SK-N-SH (cell line): ENCODE measurements around the gene FRMD3. TPM values are rescaled to one million over a fixed set of nuclear protein-coding genes. Genes with fewer than 3 reads are reported as not detected.

Source experiments
- CTCF ChIA-PET: fragments of 300-600, 350-600 bp; formaldehyde crosslinking; extraction: SDS; loops from one replicate; lab custom pipeline; 2021; lab: Yijun Ruan, JAX
- POLR2A ChIA-PET: fragments of 350-600 bp; sonication (Branson Sonifier 250); formaldehyde crosslinking; extraction: SDS; loops from one replicate; lab custom pipeline; 2020; ENCODE audit warnings: antibody characterized with exemption, inconsistent platforms; lab: Yijun Ruan, JAX
- DNase-seq: peaks from one replicate; pipeline ENCODE4 v3.0.0; 2012
- H2AFZ ChIP-seq: fragments of 200-600 bp; sonication (generic); 2 replicates; pipeline ENCODE4 v1.8.1; 2016; ENCODE audit warnings: antibody characterized with exemption, mild to moderate bottlenecking, low read depth
- H3F3A ChIP-seq: fragments of 200-600 bp; sonication (generic); replicated peaks from 2 replicates; pipeline ENCODE3; 2016; ENCODE audit warnings: antibody characterized with exemption, mild to moderate bottlenecking; ENCODE audit not compliant: insufficient read depth
- H3K27ac ChIP-seq, 2 experiments: fragments of 200-500 bp in 1 of 2; fragments of 200-600 bp in 1 of 2; sonication (Bioruptor generic) in 1 of 2; sonication (generic), shearing (Covaris generic) in 1 of 2; 2 replicates each; pipeline versions ENCODE4 v1.5.1 to v1.6.1; 2014 to 2016; ENCODE audit warnings: low read depth in 2 of 2, inconsistent platforms in 1 of 2, low read length in 1 of 2, mild to moderate bottlenecking in 1 of 2, mixed read lengths in 1 of 2
- H3K27me3 ChIP-seq: fragments of 200-600 bp; sonication (generic), shearing (Covaris generic); 2 replicates; pipeline ENCODE4 v1.6.1; 2016; ENCODE audit warnings: mixed run types; ENCODE audit not compliant: insufficient read depth
- H3K36me3 ChIP-seq, 2 experiments: fragments of 200-500 bp in 1 of 2; fragments of 200-600 bp in 1 of 2; sonication (Bioruptor generic) in 1 of 2; sonication (generic) in 1 of 2; replicated peaks in 1 of 2; 2 replicates each; pipeline versions ENCODE3 to v1.5.1; 2014 to 2016; ENCODE audit warnings: low read length in 1 of 2, mild to moderate bottlenecking in 1 of 2; ENCODE audit not compliant: insufficient read depth in 2 of 2, control insufficient read depth in 1 of 2
- H3K4me1 ChIP-seq, 2 experiments: fragments of 200-500 bp in 1 of 2; fragments of 200-600 bp in 1 of 2; sonication (Bioruptor generic) in 1 of 2; sonication (generic), shearing (Covaris generic) in 1 of 2; 2 replicates each; pipeline versions ENCODE4 v1.5.1 to v1.6.1; 2014 to 2016; ENCODE audit warnings: low read depth in 1 of 2, low read length in 1 of 2, mixed run types in 1 of 2; ENCODE audit not compliant: insufficient read depth in 2 of 2, control insufficient read depth in 1 of 2
- H3K4me2 ChIP-seq: fragments of 200-600 bp; sonication (generic), shearing (Covaris generic); 2 replicates; pipeline ENCODE4 v1.6.1; 2017; ENCODE audit warnings: mixed run types
- H3K4me3 ChIP-seq, 2 experiments: fragments of 200-500 bp in 1 of 2; fragments of 200-600 bp in 1 of 2; sonication (Bioruptor generic) in 1 of 2; sonication (generic), shearing (Covaris generic) in 1 of 2; 2 replicates each; pipeline versions ENCODE4 v1.5.1 to v1.8.1; 2014 to 2016; ENCODE audit warnings: low read depth in 2 of 2, inconsistent platforms in 1 of 2, low read length in 1 of 2, mild to moderate bottlenecking in 1 of 2, mixed read lengths in 1 of 2, moderate library complexity in 1 of 2
- H3K79me2 ChIP-seq: fragments of 200-600 bp; sonication (generic); 2 replicates; pipeline ENCODE4 v1.8.1; 2017; ENCODE audit warnings: mild to moderate bottlenecking; ENCODE audit not compliant: insufficient read depth
- H3K9ac ChIP-seq: fragments of 200-600 bp; sonication (generic); 2 replicates; pipeline ENCODE4 v1.6.1; 2017; ENCODE audit warnings: mixed run types
- H3K9me2 ChIP-seq: fragments of 200-600 bp; sonication (generic); 2 replicates; pipeline ENCODE4 v1.6.1; 2017; ENCODE audit warnings: mixed run types
- H3K9me3 ChIP-seq: fragments of 200-600 bp; sonication (generic); 2 replicates; pipeline ENCODE4 v1.6.1; 2017; ENCODE audit warnings: mixed run types, mild to moderate bottlenecking, moderate library complexity
- H4K20me1 ChIP-seq: fragments of 200-600 bp; sonication (generic); 2 replicates; pipeline ENCODE4 v1.6.1; 2017; ENCODE audit warnings: mild to moderate bottlenecking, mixed run types; ENCODE audit not compliant: insufficient read depth
- CHD2 ChIP-seq: fragments of 150-350 bp; IDR thresholded peaks from 2 replicates; pipeline ENCODE4 v1.6.1; 2018; ENCODE audit warnings: low read length; ENCODE audit not compliant: partially characterized antibody
- CTCF ChIP-seq: fragments of 200-600 bp; sonication (generic); IDR thresholded peaks from 2 replicates; pipeline ENCODE4 v1.6.1; 2017; ENCODE audit warnings: antibody characterized with exemption, mild to moderate bottlenecking, moderate library complexity
- ELF1 ChIP-seq: IDR thresholded peaks from 2 replicates; pipeline ENCODE4 v1.4.0; 2012
- FOSL2 ChIP-seq: IDR thresholded peaks from 2 replicates; pipeline ENCODE4 v1.4.0; 2012; ENCODE audit warnings: low read depth, mild to moderate bottlenecking, moderate library complexity, borderline replicate concordance
- FOXM1 ChIP-seq: IDR thresholded peaks from 2 replicates; pipeline ENCODE4 v1.4.0; 2012; ENCODE audit warnings: low read depth, mild to moderate bottlenecking
- GATA2 ChIP-seq: sonication (generic); formaldehyde crosslinking; IDR thresholded peaks from 2 replicates; pipeline ENCODE4 v1.5.0; 2020; ENCODE audit warnings: mild to moderate bottlenecking, missing genetic modification reagents
- JUND ChIP-seq: IDR thresholded peaks from 2 replicates; pipeline ENCODE4 v1.4.0; 2012
- MAX ChIP-seq: IDR thresholded peaks from 2 replicates; pipeline ENCODE4 v1.4.0; 2012; ENCODE audit warnings: low read depth
- MEF2A ChIP-seq: IDR thresholded peaks from 2 replicates; pipeline ENCODE4 v1.4.0; 2012; ENCODE audit warnings: low read depth, borderline replicate concordance
- NFIC ChIP-seq: IDR thresholded peaks from 2 replicates; pipeline ENCODE4 v1.4.0; 2012; ENCODE audit warnings: borderline replicate concordance
- NRF1 ChIP-seq: IDR thresholded peaks from 2 replicates; pipeline ENCODE4 v1.6.1; 2012; ENCODE audit warnings: low read depth, mild to moderate bottlenecking, low read length
- PBX3 ChIP-seq: IDR thresholded peaks from 2 replicates; pipeline ENCODE4; 2012
- POLR2AphosphoS5 ChIP-seq: IDR thresholded peaks from 2 replicates; pipeline ENCODE4 v1.6.1; 2012; ENCODE audit warnings: low read depth, low read length
- RCOR1 ChIP-seq: fragments of 150-350 bp; IDR thresholded peaks from 2 replicates; pipeline ENCODE4 v1.6.1; 2017; ENCODE audit warnings: antibody characterized with exemption, low read length
- RFX5 ChIP-seq: IDR thresholded peaks from 2 replicates; pipeline ENCODE4 v1.6.1; 2012; ENCODE audit warnings: mild to moderate bottlenecking, improper control_type of control experiment, low read length
- SIN3A ChIP-seq: IDR thresholded peaks from 2 replicates; pipeline ENCODE4 v1.6.1; 2012; ENCODE audit warnings: low read depth, mild to moderate bottlenecking, low read length, moderate library complexity, borderline replicate concordance
- SMC3 ChIP-seq: IDR thresholded peaks from 2 replicates; pipeline ENCODE4 v1.6.1; 2012; ENCODE audit warnings: low read depth, low read length, improper control_type of control experiment
- TCF12 ChIP-seq: IDR thresholded peaks from 2 replicates; pipeline ENCODE4 v1.4.0; 2012
- TEAD4 ChIP-seq: IDR thresholded peaks from 2 replicates; pipeline ENCODE4 v1.4.0; 2012; ENCODE audit warnings: mild to moderate bottlenecking, borderline replicate concordance; ENCODE audit not compliant: insufficient read depth
- YY1 ChIP-seq: IDR thresholded peaks from 2 replicates; pipeline ENCODE4 v1.4.0; 2012; ENCODE audit warnings: low read depth, mild to moderate bottlenecking
- WGBS: methylation state at CpG from one replicate; pipeline ENCODE4 v1.1.6; 2017; ENCODE audit warnings: low lambda C conversion rate; 5-methylcytosine and 5-hydroxymethylcytosine counted together
- polyA plus RNA-seq, 3 experiments: library from polyadenylated mRNA; depleted of rRNA; stranded (reverse); fragments of >200 nt; gene quantifications; 2 replicates each; pipeline ENCODE4 v1.2.3, GENCODE V29; 2012
- TF ChIP-seq, protein P1 (sequence below): IDR thresholded peaks from 2 replicates; pipeline ENCODE4 v1.4.0; 2012; ENCODE audit warnings: low read depth, borderline replicate concordance
- TF ChIP-seq, protein P2 (sequence below): IDR thresholded peaks from 2 replicates; pipeline ENCODE4 v1.6.1; 2012; ENCODE audit warnings: mild to moderate bottlenecking, low read depth, low read length, moderate library complexity
- TF ChIP-seq, protein P3 (sequence below): IDR thresholded peaks from 2 replicates; pipeline ENCODE4 v1.4.0; 2012; ENCODE audit warnings: low read depth, borderline replicate concordance

FRMD3 gene
- polyA plus RNA-seq, 1 of the 3 experiments (the other 2 are of a cell fraction), result 0.89 TPM

- no peaks in the 10 kb centered on the region for H3K27me3 ChIP-seq
- H3K9me2 ChIP-seq, result no peaks in the 10 kb centered on the region
- H3K79me2 ChIP-seq, result no peaks in the 10 kb centered on the region
- ChIA-PET CTCF (interaction anchor here (1.1 to 3.0 kb wide), 5 partner anchors 16 to 263 kb away, joined by 3 to 10 read pairs (median 4); no protein-coding TSS in a partner anchor), POLR2A (interaction anchor here (1.0 to 1.8 kb wide), 2 partner anchors 23 to 62 kb away, joined by 4 read pairs; no protein-coding TSS in a partner anchor)
- peaks cover 22% of the 10 kb centered on the region for H3F3A ChIP-seq
- peak overlapping the region; percentile 88 to 96 for H3K27ac ChIP-seq
- no peaks in the 10 kb centered on the region for H3K9me3 ChIP-seq
- DNase-seq, result peak; percentile 43
- 18% methylated on average over 7 of the region's 7 CpGs for WGBS
- H3K4me3 ChIP-seq, result peak overlapping the region; percentile 3 to 32; a peak in 3 of 4 replicates
- peak overlapping the region; percentile 69 for H3K4me2 ChIP-seq
- peaks cover 19 to 22% of the 10 kb centered on the region in 2 experiments for H3K4me1 ChIP-seq
- H2AFZ ChIP-seq, result no peak overlapping the region; the same call in none of the 2 replicates
- peak overlapping the region; percentile 17; the same call in 1 of the 2 replicates for H3K9ac ChIP-seq
- H3K36me3 ChIP-seq, result peaks cover 0 to 3% of the 10 kb centered on the region in 2 experiments
- H4K20me1 ChIP-seq, result no peaks in the 10 kb centered on the region
- no peak for TF ChIP-seq NFIC
- TF ChIP-seq YY1, result no peak
- TF ChIP-seq CHD2, result no peak
- no peak for TF ChIP-seq SIN3A
- TF ChIP-seq, protein P1, sequence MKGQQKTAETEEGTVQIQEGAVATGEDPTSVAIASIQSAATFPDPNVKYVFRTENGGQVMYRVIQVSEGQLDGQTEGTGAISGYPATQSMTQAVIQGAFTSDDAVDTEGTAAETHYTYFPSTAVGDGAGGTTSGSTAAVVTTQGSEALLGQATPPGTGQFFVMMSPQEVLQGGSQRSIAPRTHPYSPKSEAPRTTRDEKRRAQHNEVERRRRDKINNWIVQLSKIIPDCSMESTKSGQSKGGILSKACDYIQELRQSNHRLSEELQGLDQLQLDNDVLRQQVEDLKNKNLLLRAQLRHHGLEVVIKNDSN, result no peak
- TF ChIP-seq POLR2AphosphoS5, result peak; percentile 31; the same call in 1 of the 2 replicates
- no peak for TF ChIP-seq MEF2A
- no peak for TF ChIP-seq MAX
- peak; percentile 66 for TF ChIP-seq TCF12
- peak; percentile 59; the same call in 1 of the 2 replicates for TF ChIP-seq FOSL2
- TF ChIP-seq GATA2 (CRISPR knock-in tag), result no peak
- no peak for TF ChIP-seq RFX5
- no peak; the same call in 1 of the 2 replicates for TF ChIP-seq RCOR1
- 0 out of 2 replicates have a peak, but pooled peaks have one; percentile 32 for TF ChIP-seq JUND
- TF ChIP-seq NRF1, result no peak
- TF ChIP-seq, protein P2, sequence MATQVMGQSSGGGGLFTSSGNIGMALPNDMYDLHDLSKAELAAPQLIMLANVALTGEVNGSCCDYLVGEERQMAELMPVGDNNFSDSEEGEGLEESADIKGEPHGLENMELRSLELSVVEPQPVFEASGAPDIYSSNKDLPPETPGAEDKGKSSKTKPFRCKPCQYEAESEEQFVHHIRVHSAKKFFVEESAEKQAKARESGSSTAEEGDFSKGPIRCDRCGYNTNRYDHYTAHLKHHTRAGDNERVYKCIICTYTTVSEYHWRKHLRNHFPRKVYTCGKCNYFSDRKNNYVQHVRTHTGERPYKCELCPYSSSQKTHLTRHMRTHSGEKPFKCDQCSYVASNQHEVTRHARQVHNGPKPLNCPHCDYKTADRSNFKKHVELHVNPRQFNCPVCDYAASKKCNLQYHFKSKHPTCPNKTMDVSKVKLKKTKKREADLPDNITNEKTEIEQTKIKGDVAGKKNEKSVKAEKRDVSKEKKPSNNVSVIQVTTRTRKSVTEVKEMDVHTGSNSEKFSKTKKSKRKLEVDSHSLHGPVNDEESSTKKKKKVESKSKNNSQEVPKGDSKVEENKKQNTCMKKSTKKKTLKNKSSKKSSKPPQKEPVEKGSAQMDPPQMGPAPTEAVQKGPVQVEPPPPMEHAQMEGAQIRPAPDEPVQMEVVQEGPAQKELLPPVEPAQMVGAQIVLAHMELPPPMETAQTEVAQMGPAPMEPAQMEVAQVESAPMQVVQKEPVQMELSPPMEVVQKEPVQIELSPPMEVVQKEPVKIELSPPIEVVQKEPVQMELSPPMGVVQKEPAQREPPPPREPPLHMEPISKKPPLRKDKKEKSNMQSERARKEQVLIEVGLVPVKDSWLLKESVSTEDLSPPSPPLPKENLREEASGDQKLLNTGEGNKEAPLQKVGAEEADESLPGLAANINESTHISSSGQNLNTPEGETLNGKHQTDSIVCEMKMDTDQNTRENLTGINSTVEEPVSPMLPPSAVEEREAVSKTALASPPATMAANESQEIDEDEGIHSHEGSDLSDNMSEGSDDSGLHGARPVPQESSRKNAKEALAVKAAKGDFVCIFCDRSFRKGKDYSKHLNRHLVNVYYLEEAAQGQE, result 0 out of 2 replicates have a peak, but pooled peaks have one; percentile 11
- no peak for TF ChIP-seq PBX3
- no peak for TF ChIP-seq CTCF
- TF ChIP-seq ELF1, result no peak
- TF ChIP-seq TEAD4, result 0 out of 2 replicates have a peak, but pooled peaks have one; percentile 7
- no peak for TF ChIP-seq FOXM1
- TF ChIP-seq, protein P3, sequence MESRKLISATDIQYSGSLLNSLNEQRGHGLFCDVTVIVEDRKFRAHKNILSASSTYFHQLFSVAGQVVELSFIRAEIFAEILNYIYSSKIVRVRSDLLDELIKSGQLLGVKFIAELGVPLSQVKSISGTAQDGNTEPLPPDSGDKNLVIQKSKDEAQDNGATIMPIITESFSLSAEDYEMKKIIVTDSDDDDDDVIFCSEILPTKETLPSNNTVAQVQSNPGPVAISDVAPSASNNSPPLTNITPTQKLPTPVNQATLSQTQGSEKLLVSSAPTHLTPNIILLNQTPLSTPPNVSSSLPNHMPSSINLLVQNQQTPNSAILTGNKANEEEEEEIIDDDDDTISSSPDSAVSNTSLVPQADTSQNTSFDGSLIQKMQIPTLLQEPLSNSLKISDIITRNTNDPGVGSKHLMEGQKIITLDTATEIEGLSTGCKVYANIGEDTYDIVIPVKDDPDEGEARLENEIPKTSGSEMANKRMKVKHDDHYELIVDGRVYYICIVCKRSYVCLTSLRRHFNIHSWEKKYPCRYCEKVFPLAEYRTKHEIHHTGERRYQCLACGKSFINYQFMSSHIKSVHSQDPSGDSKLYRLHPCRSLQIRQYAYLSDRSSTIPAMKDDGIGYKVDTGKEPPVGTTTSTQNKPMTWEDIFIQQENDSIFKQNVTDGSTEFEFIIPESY, result no peak
- TF ChIP-seq SMC3, result no peak
These were observed 256.6 kb downstream of the FRMD3 start for GRCh38 chr9:83281306-83282255.
